Measurements from ENCODE around the gene FOXQ1. TPM values are rescaled to one million over a fixed set of nuclear protein-coding genes. Genes with fewer than 3 reads are reported as not detected.

The FOXQ1 gene
- polyA plus RNA-seq, 3 donors from 2014 or later, result not detected

Other genes with a start within 250 kb of the FOXQ1 start
- gene FOXF2, start 77.5 kb downstream of the FOXQ1 start, polyA plus RNA-seq, result not detected

All from immature natural killer cell (primary cell).